HepG2 (cell line): Measurements from ENCODE around the gene DHX8. TPM values are rescaled to one million over a fixed set of nuclear protein-coding genes. Genes with fewer than 3 reads are reported as not detected.

Experiments used
- CBX1 ChIP-seq: IDR thresholded peaks from one replicate; pipeline ENCODE4 v1.6.1; 2016; ENCODE audit warnings: antibody characterized with exemption, low read depth
- ERF ChIP-seq: IDR thresholded peaks from 2 replicates; pipeline ENCODE4 v1.6.1; 2018; ENCODE audit warnings: missing biosample characterization, missing genetic modification reagents
- HDAC6 ChIP-seq: fragments of 200-600 bp; sonication (generic); IDR thresholded peaks from 2 replicates; pipeline ENCODE4 v1.7.0; 2017; ENCODE audit warnings: mild to moderate bottlenecking, antibody characterized with exemption, low read length, low read depth
- HOXA7 ChIP-seq: sonication (generic); formaldehyde crosslinking; IDR thresholded peaks from 2 replicates; pipeline ENCODE4 v1.8.1; 2022; ENCODE audit warnings: mild to moderate bottlenecking, missing genetic modification reagents, moderate library complexity
- HOXD1 ChIP-seq: sonication (generic); formaldehyde crosslinking; IDR thresholded peaks from 2 replicates; pipeline ENCODE4 v1.5.0; 2020; ENCODE audit warnings: missing genetic modification reagents
- KAT2B ChIP-seq: fragments of 150-350 bp; IDR thresholded peaks from 2 replicates; pipeline ENCODE4 v1.6.1; 2014; ENCODE audit warnings: low read depth, low read length, borderline replicate concordance
- MTA3 ChIP-seq: sonication (generic); formaldehyde crosslinking; IDR thresholded peaks from 2 replicates; pipeline ENCODE4 v1.4.0; 2020; ENCODE audit warnings: missing genetic modification reagents
- NR2C2 ChIP-seq: sonication (generic); formaldehyde crosslinking; IDR thresholded peaks from 2 replicates; pipeline ENCODE4 v1.4.0; 2020; ENCODE audit warnings: missing genetic modification reagents, mild to moderate bottlenecking, moderate library complexity, borderline replicate concordance
- REXO4 ChIP-seq: sonication (generic); formaldehyde crosslinking; IDR thresholded peaks from 2 replicates; pipeline ENCODE4 v1.8.0; 2022; ENCODE audit warnings: missing genetic modification reagents, mild to moderate bottlenecking, borderline replicate concordance
- SMAD1 ChIP-seq: sonication (generic); formaldehyde crosslinking; IDR thresholded peaks from 2 replicates; pipeline ENCODE4 v1.4.0; 2020; ENCODE audit warnings: missing genetic modification reagents, low read depth, mild to moderate bottlenecking, borderline replicate concordance
- TFDP1 ChIP-seq: IDR thresholded peaks from 2 replicates; pipeline ENCODE4 v1.6.1; 2016; ENCODE audit warnings: missing compliant biosample characterization, missing genetic modification reagents, borderline replicate concordance
- ZBED4 ChIP-seq: sonication (generic); formaldehyde crosslinking; IDR thresholded peaks from 2 replicates; pipeline ENCODE4 v1.4.0; 2020; ENCODE audit warnings: missing genetic modification reagents, borderline replicate concordance
- ZBTB8A ChIP-seq: sonication (generic); formaldehyde crosslinking; IDR thresholded peaks from 2 replicates; pipeline ENCODE4 v1.4.0; 2020; ENCODE audit warnings: mild to moderate bottlenecking, low read depth, missing genetic modification reagents, borderline replicate concordance
- ZFAT ChIP-seq: sonication (generic); formaldehyde crosslinking; conservative IDR thresholded peaks from 2 replicates; pipeline ENCODE4 v1.8.1; 2023; ENCODE audit warnings: missing genetic modification reagents, inconsistent platforms
- ZFP1 ChIP-seq: IDR thresholded peaks from 2 replicates; pipeline ENCODE4 v1.6.1; 2016
- ZNF333 ChIP-seq: sonication (generic); formaldehyde crosslinking; IDR thresholded peaks from 2 replicates; pipeline ENCODE4 v1.4.0; 2020; ENCODE audit warnings: mild to moderate bottlenecking, missing genetic modification reagents, borderline replicate concordance
- ZNF547 ChIP-seq: sonication (generic); formaldehyde crosslinking; IDR thresholded peaks from 2 replicates; pipeline ENCODE4 v1.5.1; 2020; ENCODE audit warnings: mild to moderate bottlenecking, missing genetic modification reagents
- ZNF605 ChIP-seq: sonication (generic); formaldehyde crosslinking; IDR thresholded peaks from 2 replicates; pipeline ENCODE4 v1.8.0; 2022; ENCODE audit warnings: mild to moderate bottlenecking, missing genetic modification reagents
- ZNF747 ChIP-seq: sonication (generic); formaldehyde crosslinking; IDR thresholded peaks from 2 replicates; pipeline ENCODE4 v1.8.1; 2023; ENCODE audit warnings: missing genetic modification reagents, mild to moderate bottlenecking, borderline replicate concordance
- ZNF816 ChIP-seq: sonication (generic); formaldehyde crosslinking; IDR thresholded peaks from 2 replicates; pipeline ENCODE4 v1.8.0; 2022; ENCODE audit warnings: missing genetic modification reagents, mild to moderate bottlenecking, borderline replicate concordance
- ZNF841 ChIP-seq: sonication (generic); formaldehyde crosslinking; IDR thresholded peaks from 2 replicates; pipeline ENCODE4 v1.8.1; 2023; ENCODE audit warnings: missing genetic modification reagents, borderline replicate concordance
- polyA plus RNA-seq, 8 experiments: library from polyadenylated mRNA; depleted of rRNA in 3 of 8; stranded (reverse) in 7 of 8; unstranded in 1 of 8; fragments of >200 nt; fragmentation: Illumina TruSeq in 4 of 8; extraction: Trizol in 4 of 8; gene quantifications; 2 replicates each; pipeline versions ENCODE4 v1.2.1 to v1.2.3, GENCODE V29; 2011 to 2016; ENCODE audit warnings: low read depth in 4 of 8, missing spikeins in 1 of 8, mixed read lengths in 1 of 8; ENCODE audit not compliant: insufficient read depth in 1 of 8
- total RNA-seq, 5 experiments: library from RNA; depleted of rRNA; stranded (reverse); fragments of >200 nt; fragmentation: Illumina TruSeq; extraction: Trizol; gene quantifications; 2 replicates each; pipeline ENCODE4 v1.2.3, GENCODE V29; 2016; ENCODE audit warnings: low read depth in 1 of 5
- TF ChIP-seq, protein P1 (sequence below): sonication (generic); formaldehyde crosslinking; IDR thresholded peaks from 2 replicates; pipeline ENCODE4 v1.4.0; 2020; ENCODE audit warnings: mild to moderate bottlenecking, missing genetic modification reagents

DHX8 gene
- total and polyA plus RNA-seq, 2 of the 13 experiments (the other 11 are each of a cell fraction or from before 2014, with no cell fraction given): 24.8 to 48.9 TPM

- TF ChIP-seq HDAC6: no peak
- no peak for TF ChIP-seq HOXD1
- TF ChIP-seq REXO4: no peak
- no peak; the same call in 1 of the 2 replicates for TF ChIP-seq ZFP1 (CRISPR knock-in tag)
- TF ChIP-seq MTA3 (CRISPR knock-in tag): no peak
- no peak for TF ChIP-seq ERF
- TF ChIP-seq KAT2B: no peak
- peak; percentile 3; the same call in 1 of the 2 replicates for TF ChIP-seq SMAD1 (CRISPR knock-in tag)
- TF ChIP-seq ZNF816 (CRISPR knock-in tag): no peak
- TF ChIP-seq ZBED4 (CRISPR knock-in tag): no peak
- no peak for TF ChIP-seq ZFAT
- no peak for TF ChIP-seq ZNF605 (CRISPR knock-in tag)
- TF ChIP-seq, protein P1, sequence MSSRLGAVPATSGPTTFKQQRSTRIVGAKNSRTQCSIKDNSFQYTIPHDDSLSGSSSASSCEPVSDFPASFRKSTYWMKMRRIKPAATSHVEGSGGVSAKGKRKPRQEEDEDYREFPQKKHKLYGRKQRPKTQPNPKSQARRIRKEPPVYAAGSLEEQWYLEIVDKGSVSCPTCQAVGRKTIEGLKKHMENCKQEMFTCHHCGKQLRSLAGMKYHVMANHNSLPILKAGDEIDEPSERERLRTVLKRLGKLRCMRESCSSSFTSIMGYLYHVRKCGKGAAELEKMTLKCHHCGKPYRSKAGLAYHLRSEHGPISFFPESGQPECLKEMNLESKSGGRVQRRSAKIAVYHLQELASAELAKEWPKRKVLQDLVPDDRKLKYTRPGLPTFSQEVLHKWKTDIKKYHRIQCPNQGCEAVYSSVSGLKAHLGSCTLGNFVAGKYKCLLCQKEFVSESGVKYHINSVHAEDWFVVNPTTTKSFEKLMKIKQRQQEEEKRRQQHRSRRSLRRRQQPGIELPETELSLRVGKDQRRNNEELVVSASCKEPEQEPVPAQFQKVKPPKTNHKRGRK (CRISPR knock-in tag): no peak
- no peak; the same call in 1 of the 2 replicates for TF ChIP-seq ZNF747
- no peak for TF ChIP-seq ZBTB8A (CRISPR knock-in tag)
- TF ChIP-seq NR2C2 (CRISPR knock-in tag): 0 out of 2 replicates have a peak, but pooled peaks have one; percentile 9
- TF ChIP-seq ZNF547 (CRISPR knock-in tag): no peak
- no peak for TF ChIP-seq ZNF333
- TF ChIP-seq TFDP1 (CRISPR knock-in tag): no peak
- no peak for TF ChIP-seq CBX1
- TF ChIP-seq ZNF841 (CRISPR knock-in tag): no peak
- no peak for TF ChIP-seq HOXA7
These were observed 47.3 kb downstream of the DHX8 start (continued) for GRCh38 chr17:43531082-43531378.
